Endothelial cell of umbilical vein (primary cell): ENCODE measurements around the gene SORCS2. TPM values are rescaled to one million over a fixed set of nuclear protein-coding genes. Genes with fewer than 3 reads are reported as not detected.

Source experiments
- BruUV-seq: library from RNA; stranded (reverse); fragments of 400-500 nt; replicated peaks from 2 replicates; lab custom pipeline; 2021; lab: Mats Ljungman, UMichigan
- CTCF ChIA-PET: fragments of 300-600, 350-600 bp; sonication (Branson Sonifier 250); formaldehyde crosslinking; loops from one replicate; lab custom pipeline; 2021; ENCODE audit warnings: antibody characterized with exemption, inconsistent platforms; lab: Charles Lee
- POLR2A ChIA-PET: fragments of 300-600, 350-600 bp; sonication (Branson Sonifier 250); formaldehyde crosslinking; loops from one replicate; lab custom pipeline; 2021; ENCODE audit warnings: antibody characterized with exemption, inconsistent platforms; lab: Charles Lee
- DNase-seq: peaks from one replicate; pipeline ENCODE4 v3.0.0-alpha.2; 2011; ENCODE audit warnings: low read depth, low spot score
- FAIRE-seq: peaks from 2 replicates; lab custom pipeline; 2011; peaks lifted over from hg19 to GRCh38; lab: Jason Lieb, UNC
- H2AFZ ChIP-seq: 2 replicates; pipeline ENCODE4 v1.6.0; 2012; ENCODE audit warnings: low read depth, low read length, control low read depth, inconsistent platforms
- H3K27ac ChIP-seq: 2 replicates; pipeline ENCODE4 v1.5.1; 2011; ENCODE audit warnings: low read depth, mild to moderate bottlenecking, control low read depth, low read length, moderate library complexity; ENCODE audit not compliant: insufficient read depth
- H3K27me3 ChIP-seq, 2 experiments: 2 replicates each; pipeline versions ENCODE4 v1.6.0 to v1.6.1; 2011; ENCODE audit warnings: low read length in 2 of 2, mixed read lengths in 1 of 2; ENCODE audit not compliant: control insufficient read depth in 2 of 2, insufficient read depth in 2 of 2
- H3K36me3 ChIP-seq, 2 experiments: 2 replicates in 1 of 2; 3 replicates in 1 of 2; pipeline ENCODE4 v1.5.1; 2011; ENCODE audit warnings: low read length in 2 of 2, mild to moderate bottlenecking in 1 of 2, moderate library complexity in 1 of 2; ENCODE audit not compliant: control insufficient read depth in 2 of 2, insufficient read depth in 2 of 2; ENCODE audit errors: extremely low read depth in 1 of 2
- H3K4me1 ChIP-seq: 3 replicates; pipeline ENCODE4 v1.5.1; 2011; ENCODE audit warnings: mild to moderate bottlenecking, low read length; ENCODE audit not compliant: control insufficient read depth, insufficient read depth; ENCODE audit errors: extremely low read depth
- H3K4me2 ChIP-seq: 2 replicates; pipeline ENCODE4 v1.6.1; 2011; ENCODE audit warnings: low read length, control low read depth, mixed read lengths; ENCODE audit not compliant: insufficient read depth
- H3K4me3 ChIP-seq, 3 experiments: fragments of 200-600 bp in 1 of 3; sonication (generic), shearing (Covaris generic) in 1 of 3; replicated peaks in 1 of 3; 2 replicates each; pipeline ENCODE4 v1.5.1; 2011 to 2016; ENCODE audit warnings: control low read depth in 3 of 3, low read length in 3 of 3, mild to moderate bottlenecking in 2 of 3, inconsistent platforms in 1 of 3, low read depth in 1 of 3, moderate library complexity in 1 of 3; ENCODE audit not compliant: insufficient read depth in 1 of 3
- H3K79me2 ChIP-seq: 2 replicates; pipeline ENCODE4 v1.6.0; 2012; ENCODE audit warnings: low read length, inconsistent platforms; ENCODE audit not compliant: control insufficient read depth, insufficient read depth
- H3K9ac ChIP-seq: replicated peaks from 2 replicates; pipeline ENCODE3; 2011; ENCODE audit warnings: low read length, control low read depth; ENCODE audit not compliant: insufficient read depth; ENCODE audit errors: extremely low read depth
- H3K9me1 ChIP-seq: replicated peaks from 3 replicates; pipeline ENCODE4 v1.6.0; 2011; ENCODE audit warnings: mild to moderate bottlenecking, low read length; ENCODE audit not compliant: control insufficient read depth, insufficient read depth; ENCODE audit errors: extremely low read depth
- H3K9me3 ChIP-seq: replicated peaks from 2 replicates; pipeline ENCODE4 v1.5.1; 2012; ENCODE audit warnings: low read length, inconsistent platforms; ENCODE audit not compliant: control insufficient read depth, insufficient read depth
- H4K20me1 ChIP-seq: replicated peaks from 2 replicates; pipeline ENCODE3; 2011; ENCODE audit warnings: mild to moderate bottlenecking, low read length; ENCODE audit not compliant: control insufficient read depth, insufficient read depth; ENCODE audit errors: extremely low read depth
- EZH2 ChIP-seq: IDR thresholded peaks from 2 replicates; pipeline ENCODE4 v1.6.1; 2012; ENCODE audit warnings: borderline replicate concordance, low read depth, mild to moderate bottlenecking, moderate library complexity, low read length, inconsistent platforms; ENCODE audit not compliant: severe bottlenecking
- FOS ChIP-seq: IDR thresholded peaks from 2 replicates; pipeline ENCODE4 v1.6.1; 2011; ENCODE audit warnings: mild to moderate bottlenecking, low read length, moderate library complexity, borderline replicate concordance; ENCODE audit not compliant: insufficient read depth
- GATA2 ChIP-seq: IDR thresholded peaks from 2 replicates; pipeline ENCODE4 v1.7.0; 2011; ENCODE audit warnings: low read depth, mild to moderate bottlenecking, moderate library complexity, mixed read lengths, low read length; ENCODE audit not compliant: insufficient read length, insufficient read depth
- JUN ChIP-seq: IDR thresholded peaks from 2 replicates; pipeline ENCODE4 v1.6.1; 2011; ENCODE audit warnings: borderline replicate concordance, low read depth; ENCODE audit not compliant: insufficient read length, insufficient read depth
- MYC ChIP-seq: IDR thresholded peaks from one replicate; pipeline ENCODE4 v1.6.1; 2011; ENCODE audit warnings: mild to moderate bottlenecking, low read depth, low read length
- POLR2A ChIP-seq: IDR thresholded peaks from 2 replicates; pipeline ENCODE4 v1.6.1; 2012; ENCODE audit warnings: low read depth, mild to moderate bottlenecking, control low read depth, low read length
- POLR2AphosphoS5 ChIP-seq: IDR thresholded peaks from 2 replicates; pipeline ENCODE4 v1.6.1; 2012; ENCODE audit warnings: low read depth, mild to moderate bottlenecking, control low read depth, low read length, moderate library complexity; ENCODE audit not compliant: insufficient read depth
- dilution Hi-C: fragments of 300-500 bp; cut with MboI; formaldehyde crosslinking; loops from one replicate; pipeline ENCODE4 v1.15.0; 2019; ENCODE audit warnings: low sequenced_read_pairs; ENCODE audit not compliant: extremely low pct_ligation_motif_present
- intact Hi-C: fragments of 100-400 bp; cut with micrococcal nuclease; formaldehyde crosslinking; loops from one replicate; pipeline ENCODE4 v1.10.0; 2022
- polyA plus RNA-seq, 4 experiments: library from polyadenylated mRNA; depleted of rRNA in 3 of 4; stranded (reverse) in 3 of 4; unstranded in 1 of 4; fragments of >200 nt; gene quantifications; 2 replicates each; pipeline versions ENCODE4 v1.2.1 to v1.2.3, GENCODE V29; 2011 to 2012; ENCODE audit warnings: missing spikeins in 1 of 4
- total RNA-seq: library from RNA; stranded (reverse); gene quantifications from 2 replicates; pipeline ENCODE4 v1.2.3, GENCODE V29; 2021
- TF ChIP-seq, protein P1 (sequence below): IDR thresholded peaks from 2 replicates; pipeline ENCODE4 v1.6.1; 2011; ENCODE audit not compliant: insufficient read depth, insufficient read length
- TF ChIP-seq, protein P2 (sequence below), 2 donors: IDR thresholded peaks; 1 replicate in 1 of 2; 2 replicates in 1 of 2; pipeline ENCODE4 v1.5.1; 2011; ENCODE audit warnings: low read length in 2 of 2, mild to moderate bottlenecking in 2 of 2, moderate library complexity in 2 of 2, control low read depth in 1 of 2, inconsistent platforms in 1 of 2, low read depth in 1 of 2; ENCODE audit not compliant: insufficient read depth in 1 of 2; ENCODE audit errors: extremely low read depth in 1 of 2

SORCS2 gene
- total and polyA plus RNA-seq, 2 donors (not counting 3 experiments of a cell fraction or from before 2014, with no cell fraction given) = not detected

DNA sequence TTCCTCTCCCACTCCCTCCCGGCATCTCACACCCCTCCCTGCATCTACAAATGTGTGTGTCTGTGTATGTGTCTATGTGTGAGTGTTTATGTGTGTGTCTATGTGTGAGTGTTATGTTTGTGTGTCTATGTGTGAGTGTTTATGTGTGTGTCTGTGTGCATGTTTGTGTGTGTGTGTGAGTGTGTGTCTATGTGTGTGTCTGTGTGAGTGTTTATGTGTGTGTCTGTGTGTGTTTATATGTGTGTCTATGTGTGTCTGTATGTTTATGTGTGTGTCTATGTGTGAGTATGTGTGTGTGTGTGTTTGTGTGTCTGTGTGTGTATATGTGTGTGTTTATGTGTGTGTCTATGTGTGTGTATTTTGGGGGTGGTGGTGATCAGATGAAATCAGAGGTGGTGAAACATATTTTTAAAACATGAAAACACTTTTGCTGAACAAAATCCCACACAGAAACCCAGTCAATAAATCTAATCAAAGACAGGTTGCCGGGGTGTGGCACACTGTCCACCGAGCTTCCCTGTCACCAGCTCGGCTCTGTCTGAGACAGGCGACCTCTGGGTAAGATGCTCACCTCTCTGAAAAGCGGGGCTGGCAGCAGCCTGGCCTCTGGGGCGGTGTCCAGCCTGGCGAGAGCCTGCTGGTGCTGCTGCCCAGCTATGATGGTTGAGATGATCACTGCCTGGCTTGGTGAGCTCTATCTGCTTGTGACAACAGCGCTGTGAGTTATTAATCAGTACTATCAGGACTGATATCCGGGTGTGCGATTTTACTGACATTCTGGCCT lies 429.1 kb downstream of the SORCS2 start:
- DNase-seq = no peak
- Histone ChIP-seq H3K4me2 (no peak overlapping the region), H3K9me1 (no peaks in the 10 kb centered on the region), H3K79me2 (no peaks in the 10 kb centered on the region), H4K20me1 (no peaks in the 10 kb centered on the region), H3K4me1 (peaks cover 3% of the 10 kb centered on the region), H3K36me3 (no peaks in the 10 kb centered on the region), H2AFZ (no peak overlapping the region), H3K27ac (no peak overlapping the region), H3K9ac (no peak overlapping the region), H3K4me3 (no peak overlapping the region), H3K27me3 (no peaks in the 10 kb centered on the region), H3K9me3 (no peaks in the 10 kb centered on the region)
- no TSS peak for BruUV-seq
- POLR2A ChIA-PET = no interaction called here
- TF ChIP-seq, protein P1, sequence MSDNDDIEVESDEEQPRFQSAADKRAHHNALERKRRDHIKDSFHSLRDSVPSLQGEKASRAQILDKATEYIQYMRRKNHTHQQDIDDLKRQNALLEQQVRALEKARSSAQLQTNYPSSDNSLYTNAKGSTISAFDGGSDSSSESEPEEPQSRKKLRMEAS = no peak
- TF ChIP-seq MYC = no peak
- TF ChIP-seq GATA2 = no peak
- TF ChIP-seq, protein P2, sequence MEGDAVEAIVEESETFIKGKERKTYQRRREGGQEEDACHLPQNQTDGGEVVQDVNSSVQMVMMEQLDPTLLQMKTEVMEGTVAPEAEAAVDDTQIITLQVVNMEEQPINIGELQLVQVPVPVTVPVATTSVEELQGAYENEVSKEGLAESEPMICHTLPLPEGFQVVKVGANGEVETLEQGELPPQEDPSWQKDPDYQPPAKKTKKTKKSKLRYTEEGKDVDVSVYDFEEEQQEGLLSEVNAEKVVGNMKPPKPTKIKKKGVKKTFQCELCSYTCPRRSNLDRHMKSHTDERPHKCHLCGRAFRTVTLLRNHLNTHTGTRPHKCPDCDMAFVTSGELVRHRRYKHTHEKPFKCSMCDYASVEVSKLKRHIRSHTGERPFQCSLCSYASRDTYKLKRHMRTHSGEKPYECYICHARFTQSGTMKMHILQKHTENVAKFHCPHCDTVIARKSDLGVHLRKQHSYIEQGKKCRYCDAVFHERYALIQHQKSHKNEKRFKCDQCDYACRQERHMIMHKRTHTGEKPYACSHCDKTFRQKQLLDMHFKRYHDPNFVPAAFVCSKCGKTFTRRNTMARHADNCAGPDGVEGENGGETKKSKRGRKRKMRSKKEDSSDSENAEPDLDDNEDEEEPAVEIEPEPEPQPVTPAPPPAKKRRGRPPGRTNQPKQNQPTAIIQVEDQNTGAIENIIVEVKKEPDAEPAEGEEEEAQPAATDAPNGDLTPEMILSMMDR (IDR thresholded peaks at IDR 0.05; ENCODE audit: extremely low read depth in 1 of 2, insufficient read depth in 1 of 2, low read depth in 1 of 2, low read length in 2 of 2) = no peak
- TF ChIP-seq FOS = no peak
- TF ChIP-seq POLR2AphosphoS5 = no peak
- TF ChIP-seq EZH2 = no peak
- TF ChIP-seq JUN = no peak
- TF ChIP-seq POLR2A = no peak
- intact Hi-C loops = no loop called here
- CTCF ChIA-PET = no interaction called here
- dilution Hi-C loops = no loop called here
- FAIRE-seq = no peak
